ENCODE data around the gene ATAD3C.
"Not testable (repeated sequence)": the region's sequence is repeated elsewhere in the genome, so short reads cannot be mapped to it uniquely, and the experiment has no call there.

GRCh38 chr1:1456683-1457255 is 7.3 kb downstream of the ATAD3C start:
- TF ChIP-seq POLR2AphosphoS5, EP300 (IDR thresholded peaks at IDR 0.05): not testable (repeated sequence)
